IMR-90 (cell line): Measurements from ENCODE around the gene TBX15.

Source experiments
- CTCF ChIP-seq: conservative IDR thresholded peaks from 2 replicates; pipeline ENCODE4 v1.5.1; 2012; ENCODE audit warnings: mild to moderate bottlenecking, low read depth, low read length, improper control_type of control experiment
- USF2 ChIP-seq: fragments of 150-350 bp; IDR thresholded peaks from 2 replicates; pipeline ENCODE4 v1.6.1; 2017; ENCODE audit warnings: mild to moderate bottlenecking, antibody characterized with exemption, low read length, low read depth

- TF ChIP-seq CTCF (no peak), USF2 (no peak)
Observed at GRCh38 chr1:118944133-118944532, 44.0 kb downstream of the TBX15 start.
